Measurements from ENCODE around the gene SCIN. TPM values are rescaled to one million over a fixed set of nuclear protein-coding genes. Genes with fewer than 3 reads are reported as not detected.

The SCIN gene
- total and polyA plus RNA-seq, 3 experiments from 2014 or later, result 0.29 to 0.35 TPM; not detected in 1

- H3K9me3 ChIP-seq (ENCODE audit: low read length), result no peaks in the 10 kb centered on the region
- H3K36me3 ChIP-seq (ENCODE audit: insufficient read depth, low read length), result no peaks in the 10 kb centered on the region
- H3K27me3 ChIP-seq (ENCODE audit: insufficient read depth, low read length, poor library complexity, severe bottlenecking), result no peaks in the 10 kb centered on the region
- no peak overlapping the region for H3K4me3 ChIP-seq (ENCODE audit: low read length)
- no peak overlapping the region for H3K27ac ChIP-seq (ENCODE audit: low read depth, low read length)
- CTCF ChIA-PET, result no interaction called here
- no peak for DNase-seq
- peaks cover 4% of the 10 kb centered on the region for H3K4me1 ChIP-seq (ENCODE audit: insufficient read depth, low read length)
- H3K4me3 Mint-ChIP-seq, result no peak overlapping the region
- POLR2A ChIA-PET, result no interaction called here
- H3K27ac Mint-ChIP-seq, result no peak overlapping the region
- H3K36me3 Mint-ChIP-seq, result no peaks in the 10 kb centered on the region
- peaks cover 13 to 19% (median 16%) of the 10 kb centered on the region in 3 donors for H3K4me1 Mint-ChIP-seq
- H3K27me3 Mint-ChIP-seq, result peaks cover 20 to 42% of the 10 kb centered on the region in 2 donors
- no peaks in the 10 kb centered on the region for H3K9me3 Mint-ChIP-seq
These were observed 2.5 kb downstream of the SCIN start for GRCh38 chr7:12572941-12573575.

- no peak overlapping the region for H3K27ac ChIP-seq (ENCODE audit: low read depth, low read length)
- no peak overlapping the region for H3K4me3 ChIP-seq (ENCODE audit: low read length)
- no peaks in the 10 kb centered on the region for H3K36me3 ChIP-seq (ENCODE audit: insufficient read depth, low read length)
- no peak overlapping the region for H3K27ac Mint-ChIP-seq
- H3K36me3 Mint-ChIP-seq, result no peaks in the 10 kb centered on the region
- peaks cover 13 to 19% (median 16%) of the 10 kb centered on the region in 3 donors for H3K4me1 Mint-ChIP-seq
- no peaks in the 10 kb centered on the region for H3K9me3 Mint-ChIP-seq
- H3K4me3 Mint-ChIP-seq, result no peak overlapping the region
- no peaks in the 10 kb centered on the region for H3K27me3 ChIP-seq (ENCODE audit: insufficient read depth, low read length, poor library complexity, severe bottlenecking)
- H3K4me1 ChIP-seq (ENCODE audit: insufficient read depth, low read length), result peaks cover 4% of the 10 kb centered on the region
- H3K9me3 ChIP-seq (ENCODE audit: low read length), result no peaks in the 10 kb centered on the region
- POLR2A ChIA-PET, result no interaction called here
- CTCF ChIA-PET, result no interaction called here
- no peak for DNase-seq
- H3K27me3 Mint-ChIP-seq, result peaks cover 17 to 36% of the 10 kb centered on the region in 2 donors
These were observed 3.4 kb downstream of the SCIN start for GRCh38 chr7:12573885-12574284.

DNA sequence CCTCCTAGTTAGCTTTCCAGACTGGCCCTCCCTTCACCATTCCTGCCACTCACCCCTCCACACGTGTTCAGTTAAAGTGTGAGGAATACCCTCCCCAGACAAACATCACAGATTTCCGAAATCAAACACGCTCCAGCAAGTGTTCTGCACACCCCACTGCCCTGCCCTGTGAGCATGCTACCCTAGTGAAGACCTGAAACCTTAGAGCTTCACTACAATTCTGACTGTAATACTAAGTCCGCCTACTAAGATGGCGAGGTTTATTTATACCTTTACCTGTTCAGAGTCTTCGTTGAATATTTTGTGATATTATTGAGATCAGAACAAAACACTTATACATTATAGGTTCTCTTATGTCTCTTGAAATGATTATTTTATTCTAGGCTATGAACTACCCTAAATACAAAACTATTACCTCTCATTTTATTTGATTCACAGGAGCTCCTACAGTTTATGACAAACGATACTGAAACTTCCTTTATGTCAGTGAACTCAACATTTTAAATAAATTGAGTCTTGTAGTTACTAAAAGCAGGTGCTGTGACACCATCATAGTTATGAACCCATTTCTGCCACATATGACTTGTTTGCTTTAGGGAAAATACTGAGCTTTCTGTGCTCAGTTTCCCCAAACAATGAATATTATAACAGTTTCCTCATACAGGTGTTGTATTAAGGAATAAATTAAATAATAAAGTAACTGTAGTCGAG, 8.6 kb downstream of the SCIN start:
- Mint-ChIP-seq H3K27me3 (peaks cover 11 to 13% of the 10 kb centered on the region in 2 donors), H3K9me3 (no peaks in the 10 kb centered on the region), H3K4me1 (no peaks in the 10 kb centered on the region), H3K27ac (no peak overlapping the region), H3K4me3 (no peak overlapping the region), H3K36me3 (no peaks in the 10 kb centered on the region)
- H3K9me3 ChIP-seq (ENCODE audit: low read length), result no peaks in the 10 kb centered on the region
- ChIA-PET CTCF (interaction anchor here (1.3 kb wide), 1 partner anchor 11 kb away, joined by 3 read pairs; no protein-coding TSS in a partner anchor), POLR2A (no interaction called here)
- peaks cover 3% of the 10 kb centered on the region for H3K27me3 ChIP-seq (ENCODE audit: insufficient read depth, low read length, poor library complexity, severe bottlenecking)
- H3K4me1 ChIP-seq (ENCODE audit: insufficient read depth, low read length), result no peaks in the 10 kb centered on the region
- no peak overlapping the region for H3K4me3 ChIP-seq (ENCODE audit: low read length)
- no peak for DNase-seq
- H3K36me3 ChIP-seq (ENCODE audit: insufficient read depth, low read length), result no peaks in the 10 kb centered on the region
- no peak overlapping the region for H3K27ac ChIP-seq (ENCODE audit: low read depth, low read length)

DNA sequence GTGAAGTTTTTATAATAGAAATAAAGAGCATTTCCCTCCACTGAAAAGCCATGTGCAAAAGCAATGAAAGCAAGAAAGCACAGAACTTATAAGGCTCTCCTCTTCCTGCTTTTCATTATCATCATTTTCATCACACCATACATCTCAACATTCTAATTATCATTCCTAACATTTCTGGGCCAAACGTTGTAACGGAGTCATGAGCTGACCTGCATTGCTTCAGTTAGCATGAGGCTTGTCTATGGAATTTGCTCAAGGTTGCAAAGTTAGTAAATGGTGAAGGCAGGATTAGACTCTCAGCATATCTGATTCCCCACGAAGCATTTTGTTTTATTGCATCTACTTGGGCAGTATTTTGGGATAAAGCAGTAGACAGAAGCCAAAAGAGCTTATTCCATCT, 11.4 kb downstream of the SCIN start:
- H3K9me3 ChIP-seq (ENCODE audit: low read length), result no peaks in the 10 kb centered on the region
- ChIA-PET CTCF (no interaction called here), POLR2A (no interaction called here)
- no peaks in the 10 kb centered on the region for H3K4me1 ChIP-seq (ENCODE audit: insufficient read depth, low read length)
- no peak overlapping the region for H3K27ac Mint-ChIP-seq
- H3K27ac ChIP-seq (ENCODE audit: low read depth, low read length), result no peak overlapping the region
- H3K4me1 Mint-ChIP-seq, result no peaks in the 10 kb centered on the region
- H3K4me3 ChIP-seq (ENCODE audit: low read length), result no peak overlapping the region
- H3K9me3 Mint-ChIP-seq, result no peaks in the 10 kb centered on the region
- H3K4me3 Mint-ChIP-seq, result no peak overlapping the region
- peaks cover 3% of the 10 kb centered on the region for H3K27me3 ChIP-seq (ENCODE audit: insufficient read depth, low read length, poor library complexity, severe bottlenecking)
- H3K36me3 Mint-ChIP-seq, result no peaks in the 10 kb centered on the region
- H3K27me3 Mint-ChIP-seq, result peaks cover 17 to 18% of the 10 kb centered on the region in 2 donors
- no peak for DNase-seq
- no peaks in the 10 kb centered on the region for H3K36me3 ChIP-seq (ENCODE audit: insufficient read depth, low read length)

DNA sequence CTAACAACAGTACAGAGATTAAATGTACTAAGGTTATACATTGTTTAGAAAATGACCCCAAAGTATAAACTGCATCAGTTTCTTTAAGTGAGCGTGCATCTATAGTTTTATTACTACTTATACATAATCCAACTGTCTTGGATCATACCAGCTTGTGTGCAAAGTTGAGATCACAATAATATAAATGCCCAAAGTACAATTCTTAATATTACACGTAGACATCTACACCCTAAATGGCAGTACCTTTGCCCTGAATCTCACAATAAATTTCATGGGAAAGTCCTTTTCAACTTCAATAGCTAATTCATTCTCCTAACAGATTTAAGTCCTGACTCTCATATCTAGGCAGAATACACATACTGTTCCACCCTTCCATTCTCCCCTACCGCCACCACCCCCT, 11.8 kb downstream of the SCIN start:
- Mint-ChIP-seq H3K4me1 (no peaks in the 10 kb centered on the region), H3K27me3 (peaks cover 17 to 18% of the 10 kb centered on the region in 2 donors), H3K9me3 (no peaks in the 10 kb centered on the region), H3K27ac (no peak overlapping the region), H3K4me3 (no peak overlapping the region), H3K36me3 (no peaks in the 10 kb centered on the region)
- H3K27ac ChIP-seq (ENCODE audit: low read depth, low read length), result no peak overlapping the region
- no peaks in the 10 kb centered on the region for H3K36me3 ChIP-seq (ENCODE audit: insufficient read depth, low read length)
- DNase-seq, result no peak
- H3K4me1 ChIP-seq (ENCODE audit: insufficient read depth, low read length), result no peaks in the 10 kb centered on the region
- H3K4me3 ChIP-seq (ENCODE audit: low read length), result no peak overlapping the region
- H3K27me3 ChIP-seq (ENCODE audit: insufficient read depth, low read length, poor library complexity, severe bottlenecking), result peaks cover 3% of the 10 kb centered on the region
- no peaks in the 10 kb centered on the region for H3K9me3 ChIP-seq (ENCODE audit: low read length)
- POLR2A ChIA-PET, result no interaction called here
- CTCF ChIA-PET, result no interaction called here

DNA sequence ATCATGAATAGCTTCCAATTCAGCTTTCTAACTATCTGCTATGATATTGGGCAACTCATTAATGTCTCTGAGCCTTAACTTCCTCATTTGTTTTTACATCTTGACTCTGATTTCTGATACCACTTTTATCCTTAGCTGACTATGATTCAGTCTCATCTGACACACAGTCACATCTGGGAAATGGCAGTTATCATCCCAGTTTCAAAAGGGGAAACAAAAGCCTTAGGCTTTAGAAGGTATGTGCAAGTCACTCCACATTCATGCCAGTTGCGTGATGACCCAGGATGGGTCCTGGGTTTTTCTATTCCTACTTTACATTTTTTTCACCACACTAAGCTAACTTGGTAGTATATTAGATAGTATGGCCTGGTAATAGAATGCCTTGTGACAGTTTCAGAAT, 12.7 kb downstream of the SCIN start:
- H3K36me3 ChIP-seq (ENCODE audit: insufficient read depth, low read length), result no peaks in the 10 kb centered on the region
- ChIA-PET POLR2A (no interaction called here), CTCF (no interaction called here)
- H3K27ac ChIP-seq (ENCODE audit: low read depth, low read length), result no peak overlapping the region
- DNase-seq, result no peak
- H3K4me3 ChIP-seq (ENCODE audit: low read length), result no peak overlapping the region
- peaks cover 3% of the 10 kb centered on the region for H3K27me3 ChIP-seq (ENCODE audit: insufficient read depth, low read length, poor library complexity, severe bottlenecking)
- no peak overlapping the region for H3K27ac Mint-ChIP-seq
- H3K9me3 Mint-ChIP-seq, result no peaks in the 10 kb centered on the region
- H3K36me3 Mint-ChIP-seq, result no peaks in the 10 kb centered on the region
- no peak overlapping the region for H3K4me3 Mint-ChIP-seq
- no peaks in the 10 kb centered on the region for H3K9me3 ChIP-seq (ENCODE audit: low read length)
- peaks cover 20% of the 10 kb centered on the region in 2 donors for H3K27me3 Mint-ChIP-seq
- no peaks in the 10 kb centered on the region for H3K4me1 Mint-ChIP-seq
- no peaks in the 10 kb centered on the region for H3K4me1 ChIP-seq (ENCODE audit: insufficient read depth, low read length)

DNA sequence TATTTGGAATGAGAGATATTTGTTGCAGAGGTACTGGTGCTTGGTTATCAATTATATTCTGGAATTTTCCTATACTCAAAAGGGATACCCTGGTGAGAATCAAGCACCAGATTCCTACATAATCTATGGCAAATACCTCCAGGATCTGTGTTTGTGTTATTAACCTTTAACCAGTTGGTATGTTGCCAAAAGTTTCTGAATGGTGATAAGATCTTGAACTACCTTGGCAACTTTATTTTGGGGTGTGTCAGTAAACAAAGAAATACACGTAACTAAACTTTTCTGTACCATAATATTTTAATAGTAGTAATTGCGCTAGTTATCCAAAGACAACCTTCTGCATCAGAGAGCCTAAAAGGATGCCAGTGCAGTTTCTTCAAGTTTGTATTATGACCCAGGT, 13.4 kb downstream of the SCIN start:
- CTCF ChIA-PET, result no interaction called here
- H3K27me3 Mint-ChIP-seq, result peaks cover 18 to 19% of the 10 kb centered on the region in 2 donors
- POLR2A ChIA-PET, result no interaction called here
- DNase-seq, result no peak
- Histone ChIP-seq H3K4me1 (ENCODE audit: insufficient read depth, low read length) (no peaks in the 10 kb centered on the region), H3K27ac (ENCODE audit: low read depth, low read length) (no peak overlapping the region), H3K9me3 (ENCODE audit: low read length) (no peaks in the 10 kb centered on the region), H3K36me3 (ENCODE audit: insufficient read depth, low read length) (no peaks in the 10 kb centered on the region), H3K4me3 (ENCODE audit: low read length) (no peak overlapping the region), H3K27me3 (ENCODE audit: insufficient read depth, low read length, poor library complexity, severe bottlenecking) (peaks cover 3% of the 10 kb centered on the region)
- no peaks in the 10 kb centered on the region for H3K4me1 Mint-ChIP-seq
- no peak overlapping the region for H3K27ac Mint-ChIP-seq
- no peaks in the 10 kb centered on the region for H3K36me3 Mint-ChIP-seq
- H3K9me3 Mint-ChIP-seq, result no peaks in the 10 kb centered on the region
- no peak overlapping the region for H3K4me3 Mint-ChIP-seq

GRCh38 chr7:12584930-12585329, 14.4 kb downstream of the SCIN start:
- DNase-seq, result no peak
- H3K36me3 ChIP-seq (ENCODE audit: insufficient read depth, low read length), result no peaks in the 10 kb centered on the region
- no peak overlapping the region for H3K27ac ChIP-seq (ENCODE audit: low read depth, low read length)
- H3K4me1 ChIP-seq (ENCODE audit: insufficient read depth, low read length), result no peaks in the 10 kb centered on the region
- H3K9me3 ChIP-seq (ENCODE audit: low read length), result no peaks in the 10 kb centered on the region
- ChIA-PET POLR2A (no interaction called here), CTCF (no interaction called here)
- no peak overlapping the region for H3K27ac Mint-ChIP-seq
- H3K9me3 Mint-ChIP-seq, result no peaks in the 10 kb centered on the region
- H3K4me1 Mint-ChIP-seq, result no peaks in the 10 kb centered on the region
- H3K27me3 Mint-ChIP-seq, result peaks cover 17 to 18% of the 10 kb centered on the region in 2 donors
- no peaks in the 10 kb centered on the region for H3K36me3 Mint-ChIP-seq
- peaks cover 3% of the 10 kb centered on the region for H3K27me3 ChIP-seq (ENCODE audit: insufficient read depth, low read length, poor library complexity, severe bottlenecking)
- no peak overlapping the region for H3K4me3 Mint-ChIP-seq
- no peak overlapping the region for H3K4me3 ChIP-seq (ENCODE audit: low read length)
